Mammary epithelial cell (primary cell): ENCODE results near the gene PFN1.

ENCODE experiments used
- EZH2 ChIP-seq: IDR thresholded peaks from 2 replicates; pipeline ENCODE4 v1.6.1; 2012; ENCODE audit warnings: low read length, inconsistent platforms, borderline replicate concordance
- TF ChIP-seq, protein P1 (sequence below), 2 donors: IDR thresholded peaks in 1 of 2; conservative IDR thresholded peaks in 1 of 2; 2 replicates each; pipeline ENCODE4 v1.5.1; 2011 to 2012; ENCODE audit warnings: inconsistent platforms in 2 of 2, low read length in 2 of 2, mild to moderate bottlenecking in 2 of 2, control low read depth in 1 of 2, low read depth in 1 of 2; ENCODE audit not compliant: insufficient read depth in 1 of 2; ENCODE audit errors: extremely low read depth in 1 of 2

DNA sequence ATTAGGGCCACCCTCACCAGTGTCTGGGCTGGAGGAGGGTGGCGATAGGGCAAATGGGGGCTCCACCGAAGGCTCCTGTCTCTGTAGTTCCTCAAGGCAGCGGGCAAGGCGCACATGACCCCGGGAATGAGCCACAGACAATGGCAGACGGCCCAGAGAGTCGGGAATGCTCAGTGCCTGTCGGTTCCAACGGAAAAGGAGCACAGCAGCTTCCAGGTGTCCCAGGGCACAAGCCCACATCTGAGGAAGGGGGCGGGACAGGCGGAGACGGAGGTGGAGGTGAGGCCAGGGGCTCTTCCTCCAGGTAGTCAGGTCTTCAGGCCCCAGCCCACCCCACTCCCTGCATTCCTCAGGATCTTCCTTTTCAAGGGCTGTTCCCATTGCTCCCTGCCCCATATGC, 24.4 kb upstream of the PFN1 start:
- TF ChIP-seq, protein P1, sequence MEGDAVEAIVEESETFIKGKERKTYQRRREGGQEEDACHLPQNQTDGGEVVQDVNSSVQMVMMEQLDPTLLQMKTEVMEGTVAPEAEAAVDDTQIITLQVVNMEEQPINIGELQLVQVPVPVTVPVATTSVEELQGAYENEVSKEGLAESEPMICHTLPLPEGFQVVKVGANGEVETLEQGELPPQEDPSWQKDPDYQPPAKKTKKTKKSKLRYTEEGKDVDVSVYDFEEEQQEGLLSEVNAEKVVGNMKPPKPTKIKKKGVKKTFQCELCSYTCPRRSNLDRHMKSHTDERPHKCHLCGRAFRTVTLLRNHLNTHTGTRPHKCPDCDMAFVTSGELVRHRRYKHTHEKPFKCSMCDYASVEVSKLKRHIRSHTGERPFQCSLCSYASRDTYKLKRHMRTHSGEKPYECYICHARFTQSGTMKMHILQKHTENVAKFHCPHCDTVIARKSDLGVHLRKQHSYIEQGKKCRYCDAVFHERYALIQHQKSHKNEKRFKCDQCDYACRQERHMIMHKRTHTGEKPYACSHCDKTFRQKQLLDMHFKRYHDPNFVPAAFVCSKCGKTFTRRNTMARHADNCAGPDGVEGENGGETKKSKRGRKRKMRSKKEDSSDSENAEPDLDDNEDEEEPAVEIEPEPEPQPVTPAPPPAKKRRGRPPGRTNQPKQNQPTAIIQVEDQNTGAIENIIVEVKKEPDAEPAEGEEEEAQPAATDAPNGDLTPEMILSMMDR (conservative IDR thresholded peaks at IDR 0.05 in 1 of 2, IDR thresholded peaks at IDR 0.05 in 1 of 2; ENCODE audit: extremely low read depth in 1 of 2, insufficient read depth in 1 of 2, low read depth in 1 of 2, low read length in 2 of 2) = no peak
- TF ChIP-seq EZH2 = no peak
